Fibroblast of lung (primary cell): ENCODE data around the gene ALG3. TPM values are rescaled to one million over a fixed set of nuclear protein-coding genes. Genes with fewer than 3 reads are reported as not detected.
A peak's percentile ranks its signal among the peaks of the same experiment; 100 is the strongest.

Experiments used
- DNase-seq, 2 donors: peaks; one replicate each; pipeline versions ENCODE4 v3.0.0 to v3.0.0-alpha.2; 2010; ENCODE audit warnings: low read depth in 2 of 2
- H2AFZ ChIP-seq: 2 replicates; pipeline ENCODE4 v1.5.1; 2012; ENCODE audit warnings: low read length, control low read depth, inconsistent platforms
- H3K27ac ChIP-seq: 2 replicates; pipeline ENCODE4 v1.5.1; 2011; ENCODE audit warnings: low read length, control low read depth; ENCODE audit not compliant: insufficient read depth
- H3K27me3 ChIP-seq: 2 replicates; pipeline ENCODE4 v1.5.1; 2011; ENCODE audit warnings: mild to moderate bottlenecking, low read length; ENCODE audit not compliant: control insufficient read depth, insufficient read depth
- H3K36me3 ChIP-seq: 2 replicates; pipeline ENCODE4 v1.5.1; 2011; ENCODE audit warnings: low read length; ENCODE audit not compliant: control insufficient read depth, insufficient read depth
- H3K4me1 ChIP-seq: 2 replicates; pipeline ENCODE4 v1.5.1; 2011; ENCODE audit warnings: low read length; ENCODE audit not compliant: control insufficient read depth, insufficient read depth; ENCODE audit errors: extremely low read depth
- H3K4me2 ChIP-seq: 2 replicates; pipeline ENCODE4 v1.5.1; 2011; ENCODE audit warnings: low read length, control low read depth; ENCODE audit not compliant: insufficient read depth; ENCODE audit errors: extremely low read depth
- H3K4me3 ChIP-seq, 4 experiments: fragments of 200-600 bp in 1 of 4; sonication (generic) in 1 of 4; replicated peaks in 1 of 4; 2 replicates each; pipeline ENCODE4 v1.5.1; 2011 to 2016; ENCODE audit warnings: low read length in 4 of 4, low read depth in 3 of 4, mild to moderate bottlenecking in 3 of 4, control low read depth in 2 of 4, inconsistent platforms in 1 of 4, mixed read lengths in 1 of 4; ENCODE audit not compliant: insufficient read depth in 1 of 4; ENCODE audit errors: control extremely low read depth in 1 of 4
- H3K79me2 ChIP-seq: 2 replicates; pipeline ENCODE4 v1.5.1; 2012; ENCODE audit warnings: mild to moderate bottlenecking, low read length, inconsistent platforms; ENCODE audit not compliant: control insufficient read depth, insufficient read depth
- H3K9ac ChIP-seq: 2 replicates; pipeline ENCODE4 v1.5.1; 2011; ENCODE audit warnings: mild to moderate bottlenecking, low read length, control low read depth; ENCODE audit not compliant: insufficient read depth
- H3K9me3 ChIP-seq: 2 replicates; pipeline ENCODE4 v1.5.1; 2012; ENCODE audit warnings: low read depth, low read length; ENCODE audit not compliant: control insufficient read depth, insufficient read depth
- H4K20me1 ChIP-seq: 2 replicates; pipeline ENCODE4 v1.5.1; 2011; ENCODE audit warnings: low read length; ENCODE audit not compliant: control insufficient read depth, insufficient read depth; ENCODE audit errors: extremely low read depth
- EZH2 ChIP-seq: IDR thresholded peaks from 2 replicates; pipeline ENCODE4 v1.5.1; 2012; ENCODE audit warnings: low read length, control low read depth, mild to moderate bottlenecking; ENCODE audit errors: missing control alignments
- polyA plus RNA-seq, 2 donors: library from polyadenylated mRNA; depleted of rRNA in 1 of 2; stranded (reverse) in 1 of 2; unstranded in 1 of 2; fragments of >200 nt; gene quantifications; 2 replicates each; pipeline ENCODE4 v1.2.1, GENCODE V29; 2011 to 2012; ENCODE audit warnings: missing spikeins in 1 of 2
- total RNA-seq: library from RNA; depleted of rRNA; stranded (reverse); fragments of >200 nt; gene quantifications from 2 replicates; pipeline ENCODE4 v1.2.1, GENCODE V29; 2014
- TF ChIP-seq, protein P1 (sequence below), 2 donors: IDR thresholded peaks in 1 of 2; conservative IDR thresholded peaks in 1 of 2; 1 replicate in 1 of 2; 2 replicates in 1 of 2; pipeline ENCODE4 v1.5.1; 2011 to 2012; ENCODE audit warnings: low read length in 2 of 2, control low read depth in 1 of 2, inconsistent platforms in 1 of 2, low read depth in 1 of 2, mild to moderate bottlenecking in 1 of 2

ALG3 gene
- total and polyA plus RNA-seq, 2 donors (not counting 1 experiment from before 2014, with no cell fraction given) = 21.6 to 27.2 TPM

DNA sequence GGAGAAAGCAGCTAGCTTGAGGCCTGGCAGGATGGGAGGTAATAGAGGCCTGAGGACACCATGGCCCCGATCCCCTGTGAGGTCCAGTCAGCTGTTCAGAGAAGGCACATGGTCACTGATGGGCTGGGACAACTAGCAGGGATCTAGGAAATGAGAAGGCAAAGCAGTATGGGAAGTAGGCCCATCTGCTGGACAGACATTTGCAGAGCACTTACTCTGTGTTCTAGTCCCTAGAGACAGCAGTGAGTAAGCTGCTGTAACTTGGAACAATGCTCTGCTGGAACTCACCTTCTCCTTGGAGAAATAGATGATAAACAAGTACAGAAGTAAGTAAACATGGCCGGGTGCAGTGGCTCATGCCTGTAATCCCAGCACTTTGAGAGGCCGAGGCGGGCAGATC lies 34.2 kb upstream of the ALG3 start:
- TF ChIP-seq, protein P1, sequence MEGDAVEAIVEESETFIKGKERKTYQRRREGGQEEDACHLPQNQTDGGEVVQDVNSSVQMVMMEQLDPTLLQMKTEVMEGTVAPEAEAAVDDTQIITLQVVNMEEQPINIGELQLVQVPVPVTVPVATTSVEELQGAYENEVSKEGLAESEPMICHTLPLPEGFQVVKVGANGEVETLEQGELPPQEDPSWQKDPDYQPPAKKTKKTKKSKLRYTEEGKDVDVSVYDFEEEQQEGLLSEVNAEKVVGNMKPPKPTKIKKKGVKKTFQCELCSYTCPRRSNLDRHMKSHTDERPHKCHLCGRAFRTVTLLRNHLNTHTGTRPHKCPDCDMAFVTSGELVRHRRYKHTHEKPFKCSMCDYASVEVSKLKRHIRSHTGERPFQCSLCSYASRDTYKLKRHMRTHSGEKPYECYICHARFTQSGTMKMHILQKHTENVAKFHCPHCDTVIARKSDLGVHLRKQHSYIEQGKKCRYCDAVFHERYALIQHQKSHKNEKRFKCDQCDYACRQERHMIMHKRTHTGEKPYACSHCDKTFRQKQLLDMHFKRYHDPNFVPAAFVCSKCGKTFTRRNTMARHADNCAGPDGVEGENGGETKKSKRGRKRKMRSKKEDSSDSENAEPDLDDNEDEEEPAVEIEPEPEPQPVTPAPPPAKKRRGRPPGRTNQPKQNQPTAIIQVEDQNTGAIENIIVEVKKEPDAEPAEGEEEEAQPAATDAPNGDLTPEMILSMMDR (conservative IDR thresholded peaks at IDR 0.05 in 1 of 2, IDR thresholded peaks at IDR 0.05 in 1 of 2; ENCODE audit: low read depth in 1 of 2, low read length in 2 of 2) = no peak
- no peak for TF ChIP-seq EZH2
- no peak for DNase-seq
- Histone ChIP-seq H2AFZ (no peak overlapping the region), H3K27ac (no peak overlapping the region), H3K9me3 (no peaks in the 10 kb centered on the region), H3K4me2 (no peak overlapping the region), H3K27me3 (peaks cover 14% of the 10 kb centered on the region), H3K9ac (no peak overlapping the region), H3K4me1 (no peaks in the 10 kb centered on the region), H4K20me1 (no peaks in the 10 kb centered on the region), H3K79me2 (no peaks in the 10 kb centered on the region), H3K36me3 (no peaks in the 10 kb centered on the region), H3K4me3 (no peak overlapping the region)

DNA sequence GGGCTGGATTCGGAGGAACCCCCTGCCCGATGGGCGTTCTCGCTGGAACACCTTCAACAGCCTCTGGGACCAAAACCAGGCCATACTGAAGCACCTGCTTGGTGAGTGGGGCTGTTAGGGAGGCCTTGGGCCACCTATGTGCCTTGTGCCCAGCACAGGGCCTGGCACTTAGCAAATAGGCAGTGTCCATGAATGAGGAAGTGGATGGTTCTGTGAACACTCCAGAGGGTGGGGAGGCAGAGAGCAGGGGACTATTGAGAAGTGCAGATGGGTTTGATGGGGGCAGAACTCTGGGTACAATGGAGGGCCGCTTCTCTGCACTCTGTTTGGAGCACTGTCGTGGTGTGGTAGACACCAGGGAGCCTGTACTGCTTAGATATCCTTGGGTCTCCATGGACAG lies 28.6 kb upstream of the ALG3 start:
- no peak overlapping the region for H2AFZ ChIP-seq
- H3K27ac ChIP-seq = no peak overlapping the region
- no peaks in the 10 kb centered on the region for H3K4me1 ChIP-seq
- H3K9ac ChIP-seq = no peak overlapping the region
- no peak overlapping the region for H3K4me2 ChIP-seq
- H3K79me2 ChIP-seq = no peaks in the 10 kb centered on the region
- no peaks in the 10 kb centered on the region for H4K20me1 ChIP-seq
- H3K27me3 ChIP-seq = peaks cover 34% of the 10 kb centered on the region
- H3K36me3 ChIP-seq = no peaks in the 10 kb centered on the region
- no peaks in the 10 kb centered on the region for H3K9me3 ChIP-seq
- no peak overlapping the region for H3K4me3 ChIP-seq
- no peak for TF ChIP-seq EZH2
- TF ChIP-seq, protein P1 (conservative IDR thresholded peaks at IDR 0.05 in 1 of 2, IDR thresholded peaks at IDR 0.05 in 1 of 2; ENCODE audit: low read depth in 1 of 2, low read length in 2 of 2) = no peak
- no peak for DNase-seq

DNA sequence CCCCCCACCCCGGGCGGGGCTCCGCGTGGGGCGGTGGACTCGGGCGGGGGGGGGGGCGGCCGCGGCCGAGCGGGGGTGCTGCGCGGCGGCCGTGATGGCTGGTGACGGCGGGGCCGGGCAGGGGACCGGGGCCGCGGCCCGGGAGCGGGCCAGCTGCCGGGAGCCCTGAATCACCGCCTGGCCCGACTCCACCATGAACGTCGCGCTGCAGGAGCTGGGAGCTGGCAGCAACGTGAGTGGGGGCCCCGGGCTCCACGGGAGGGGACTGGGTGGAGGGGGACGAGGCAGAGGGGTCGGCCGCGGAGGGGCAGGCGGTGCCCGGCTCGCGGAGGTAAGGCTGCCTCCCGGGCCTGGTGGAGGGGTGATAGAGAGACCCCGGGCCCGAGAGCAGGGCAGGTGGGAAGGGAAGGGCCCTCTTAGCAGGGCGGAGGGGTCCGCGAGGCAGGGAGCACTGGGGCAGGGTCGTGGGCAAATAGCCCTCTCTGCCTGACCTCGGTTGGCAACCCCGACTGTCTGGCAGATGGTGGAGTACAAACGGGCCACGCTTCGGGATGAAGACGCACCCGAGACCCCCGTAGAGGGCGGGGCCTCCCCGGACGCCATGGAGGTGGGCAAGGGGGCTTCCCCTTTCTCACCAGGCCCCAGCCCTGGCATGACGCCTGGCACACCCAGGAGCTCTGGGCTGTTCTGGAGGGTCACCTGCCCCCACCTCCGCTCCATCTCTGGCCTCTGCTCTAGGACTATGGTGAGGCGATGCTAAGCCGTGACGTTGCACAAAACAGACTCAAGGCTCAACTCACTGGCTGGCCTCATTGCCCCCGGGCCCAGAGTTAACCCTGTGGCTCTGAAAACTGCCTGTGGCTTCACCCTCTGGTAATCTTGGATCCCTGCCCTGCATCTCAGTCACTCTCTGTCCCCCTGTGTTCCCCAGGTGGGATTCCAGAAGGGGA lies 27.5 kb upstream of the ALG3 start, which contains the start of gene ECE2:
Gene ECE2, plus strand, starts transcription at position 62 of the 950 bp plus-strand sequence. Its CDS starts 132 bp downstream, at position 194.
- Histone ChIP-seq H2AFZ (no peak within 1 kb of the TSS), H3K27me3 (peaks cover 32% of the 10 kb centered on the region), H3K4me3 (peak within 1 kb of the TSS in 2 of 4 experiments; percentile 24 to 25), H3K36me3 (no peaks in the 10 kb centered on the region), H4K20me1 (no peaks in the 10 kb centered on the region), H3K4me1 (no peaks in the 10 kb centered on the region), H3K4me2 (no peak within 1 kb of the TSS), H3K9ac (no peak within 1 kb of the TSS), H3K9me3 (no peaks in the 10 kb centered on the region), H3K79me2 (no peaks in the 10 kb centered on the region), H3K27ac (no peak within 1 kb of the TSS)
- TF ChIP-seq, protein P1 (conservative IDR thresholded peaks at IDR 0.05 in 1 of 2, IDR thresholded peaks at IDR 0.05 in 1 of 2; ENCODE audit: low read depth in 1 of 2, low read length in 2 of 2) = no peak
- peak; percentile 67 for TF ChIP-seq EZH2
- DNase-seq = no peak
